DND-41 (cell line): ENCODE results near the gene ILF3.

Source experiments
- ATAC-seq: fragments of 200-7000 bp; cut with Tn5 transposase; 3 replicates; pipeline ENCODE4 v1.9.1; 2021; ENCODE audit warnings: low read depth; ENCODE audit not compliant: insufficient read depth
- DNase-seq: peaks from one replicate; pipeline ENCODE4 v3.0.0-alpha.2; 2020
- H2AFZ ChIP-seq: 2 replicates; pipeline ENCODE4 v1.6.0; 2012; ENCODE audit warnings: low read depth, low read length
- H3K27ac ChIP-seq: 2 replicates; pipeline ENCODE4 v1.5.1; 2012; ENCODE audit warnings: low read length, inconsistent platforms
- H3K27me3 ChIP-seq: fragments of 200-600 bp; sonication (generic); 2 replicates; pipeline ENCODE4 v1.6.0; 2012; ENCODE audit warnings: low read length, mild to moderate bottlenecking, inconsistent platforms; ENCODE audit not compliant: insufficient read depth, poor library complexity
- H3K36me3 ChIP-seq: 2 replicates; pipeline ENCODE4 v1.5.1; 2012; ENCODE audit warnings: low read length, inconsistent platforms; ENCODE audit not compliant: insufficient read depth
- H3K4me1 ChIP-seq: 2 replicates; pipeline ENCODE4 v1.5.1; 2012; ENCODE audit warnings: mild to moderate bottlenecking, low read length; ENCODE audit not compliant: insufficient read depth
- H3K4me2 ChIP-seq: 2 replicates; pipeline ENCODE4 v1.6.0; 2012; ENCODE audit warnings: mild to moderate bottlenecking, moderate library complexity, low read length, inconsistent platforms; ENCODE audit not compliant: insufficient read depth
- H3K4me3 ChIP-seq, 2 experiments: fragments of 200-600 bp in 1 of 2; shearing (Covaris generic) in 1 of 2; 2 replicates each; pipeline ENCODE4 v1.5.1; 2012 to 2016; ENCODE audit warnings: inconsistent platforms in 2 of 2, low read length in 2 of 2, mild to moderate bottlenecking in 2 of 2, low read depth in 1 of 2, moderate library complexity in 1 of 2
- H3K79me2 ChIP-seq: 2 replicates; pipeline ENCODE4 v1.6.0; 2012; ENCODE audit warnings: low read length, inconsistent platforms; ENCODE audit not compliant: insufficient read depth
- H3K9ac ChIP-seq: 2 replicates; pipeline ENCODE4 v1.6.0; 2012; ENCODE audit warnings: low read depth, mild to moderate bottlenecking, inconsistent platforms, low read length, moderate library complexity
- H3K9me3 ChIP-seq: 2 replicates; pipeline ENCODE4 v1.5.1; 2012; ENCODE audit warnings: low read length, moderate library complexity, mild to moderate bottlenecking, inconsistent platforms; ENCODE audit not compliant: insufficient read depth, severe bottlenecking
- H4K20me1 ChIP-seq: 2 replicates; pipeline ENCODE4 v1.6.0; 2012; ENCODE audit warnings: low read length; ENCODE audit not compliant: insufficient read depth
- EZH2 ChIP-seq: IDR thresholded peaks from 3 replicates; pipeline ENCODE4 v1.6.1; 2012; ENCODE audit warnings: borderline replicate concordance, low read depth, mild to moderate bottlenecking, moderate library complexity, low read length, inconsistent platforms; ENCODE audit not compliant: severe bottlenecking
- TF ChIP-seq, protein P1 (sequence below): IDR thresholded peaks from 2 replicates; pipeline ENCODE4 v1.5.1; 2012; ENCODE audit warnings: borderline replicate concordance, low read length, moderate library complexity, mild to moderate bottlenecking; ENCODE audit not compliant: poor library complexity, severe bottlenecking; ENCODE audit errors: extremely low read depth

ILF3 gene

DNA sequence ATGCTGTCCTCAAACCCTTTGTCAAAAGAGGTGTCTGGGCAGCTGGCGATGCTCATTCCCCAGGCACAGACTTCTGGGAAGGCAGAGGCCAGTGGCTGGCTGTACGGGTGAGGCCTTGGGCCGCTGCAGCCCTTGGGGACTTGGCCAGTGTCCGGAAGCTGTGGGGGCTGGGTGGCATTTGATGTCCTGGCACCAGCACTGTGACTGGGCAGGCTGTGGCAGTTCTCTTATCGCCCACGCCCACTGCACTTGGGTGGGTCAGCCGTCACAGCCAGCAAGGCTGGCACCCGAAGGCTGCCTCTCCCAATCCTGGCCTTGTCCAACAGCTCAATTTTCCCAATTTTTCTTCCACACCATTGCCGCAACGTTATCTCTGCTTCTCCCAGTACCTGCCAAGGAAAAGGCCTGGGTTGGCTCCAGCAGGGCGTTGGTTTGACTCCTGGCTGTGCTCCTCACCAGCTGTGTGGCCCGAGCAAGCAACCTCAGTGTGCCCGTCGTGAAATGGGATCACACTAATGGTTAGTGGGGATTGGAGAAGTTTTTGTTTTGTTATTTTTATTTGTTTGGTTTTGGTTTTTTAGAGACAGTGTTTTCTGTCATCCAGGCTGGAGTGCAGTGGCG lies 41.5 kb upstream of the ILF3 start:
- no peaks in the 10 kb centered on the region for H3K27me3 ChIP-seq
- H3K4me1 ChIP-seq, result no peaks in the 10 kb centered on the region
- no peak overlapping the region for H3K9ac ChIP-seq
- H3K79me2 ChIP-seq, result peaks cover 64% of the 10 kb centered on the region
- ATAC-seq (no peak), DNase-seq (no peak)
- peaks cover 8% of the 10 kb centered on the region; the same call in 1 of the 2 replicates for H4K20me1 ChIP-seq
- 0 out of 2 replicates have a peak, but pooled peaks cover 4% of the 10 kb centered on the region for H3K36me3 ChIP-seq
- TF ChIP-seq, protein P1, sequence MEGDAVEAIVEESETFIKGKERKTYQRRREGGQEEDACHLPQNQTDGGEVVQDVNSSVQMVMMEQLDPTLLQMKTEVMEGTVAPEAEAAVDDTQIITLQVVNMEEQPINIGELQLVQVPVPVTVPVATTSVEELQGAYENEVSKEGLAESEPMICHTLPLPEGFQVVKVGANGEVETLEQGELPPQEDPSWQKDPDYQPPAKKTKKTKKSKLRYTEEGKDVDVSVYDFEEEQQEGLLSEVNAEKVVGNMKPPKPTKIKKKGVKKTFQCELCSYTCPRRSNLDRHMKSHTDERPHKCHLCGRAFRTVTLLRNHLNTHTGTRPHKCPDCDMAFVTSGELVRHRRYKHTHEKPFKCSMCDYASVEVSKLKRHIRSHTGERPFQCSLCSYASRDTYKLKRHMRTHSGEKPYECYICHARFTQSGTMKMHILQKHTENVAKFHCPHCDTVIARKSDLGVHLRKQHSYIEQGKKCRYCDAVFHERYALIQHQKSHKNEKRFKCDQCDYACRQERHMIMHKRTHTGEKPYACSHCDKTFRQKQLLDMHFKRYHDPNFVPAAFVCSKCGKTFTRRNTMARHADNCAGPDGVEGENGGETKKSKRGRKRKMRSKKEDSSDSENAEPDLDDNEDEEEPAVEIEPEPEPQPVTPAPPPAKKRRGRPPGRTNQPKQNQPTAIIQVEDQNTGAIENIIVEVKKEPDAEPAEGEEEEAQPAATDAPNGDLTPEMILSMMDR, result no peak
- no peak for TF ChIP-seq EZH2
- no peaks in the 10 kb centered on the region for H3K9me3 ChIP-seq
- H3K4me3 ChIP-seq, result no peak overlapping the region
- H3K27ac ChIP-seq, result no peak overlapping the region
- no peak overlapping the region for H2AFZ ChIP-seq
- no peak overlapping the region for H3K4me2 ChIP-seq

DNA sequence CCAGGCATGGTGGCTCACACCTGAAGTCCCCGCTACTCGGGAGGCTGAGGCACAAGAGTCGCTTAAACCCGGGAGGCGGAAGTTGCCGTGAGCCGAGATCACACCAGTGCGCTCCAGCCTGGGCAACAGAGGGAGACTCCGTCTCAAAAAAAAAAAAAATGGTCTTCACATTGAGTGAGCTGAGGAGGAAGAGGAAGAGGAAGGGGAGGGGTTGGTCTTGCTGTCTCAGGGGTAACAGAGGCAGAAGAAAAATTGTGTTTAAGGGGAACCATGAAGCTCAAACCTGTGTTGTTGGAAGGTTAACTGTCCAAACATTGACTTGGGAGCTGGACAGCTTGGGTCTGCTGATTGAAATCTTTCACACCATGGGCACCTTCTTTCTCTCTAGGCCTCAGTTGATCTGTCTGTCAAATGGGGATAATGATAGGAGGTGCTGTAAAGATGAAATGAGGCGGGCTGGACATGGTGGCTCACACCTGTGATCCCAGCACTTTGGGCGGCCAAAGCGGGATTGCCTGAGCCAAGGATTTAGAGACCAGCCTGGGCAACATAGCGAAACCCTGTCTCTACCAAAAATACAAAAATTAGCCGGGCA lies 38.6 kb upstream of the ILF3 start:
- DNase-seq, result no peak
- Histone ChIP-seq H4K20me1 (peaks cover 8% of the 10 kb centered on the region), H3K79me2 (peaks cover 66% of the 10 kb centered on the region), H3K9ac (no peak overlapping the region), H3K4me2 (no peak overlapping the region), H3K9me3 (no peaks in the 10 kb centered on the region), H3K27ac (no peak overlapping the region), H2AFZ (no peak overlapping the region), H3K4me3 (no peak overlapping the region), H3K36me3 (peaks cover 7% of the 10 kb centered on the region), H3K27me3 (no peaks in the 10 kb centered on the region), H3K4me1 (no peaks in the 10 kb centered on the region)
- TF ChIP-seq EZH2, result no peak
- TF ChIP-seq, protein P1, result no peak
- no peak for ATAC-seq

- DNase-seq (no peak), ATAC-seq (no peak)
- peaks cover 10% of the 10 kb centered on the region for H3K36me3 ChIP-seq
- no peak overlapping the region for H3K9ac ChIP-seq
- peaks cover 12% of the 10 kb centered on the region for H4K20me1 ChIP-seq
- no peaks in the 10 kb centered on the region for H3K27me3 ChIP-seq
- H3K4me2 ChIP-seq, result no peak overlapping the region
- peaks cover 64% of the 10 kb centered on the region for H3K79me2 ChIP-seq
- no peaks in the 10 kb centered on the region for H3K4me1 ChIP-seq
- no peak overlapping the region for H2AFZ ChIP-seq
- no peak for TF ChIP-seq EZH2
- H3K4me3 ChIP-seq, result no peak overlapping the region
- H3K27ac ChIP-seq, result no peak overlapping the region
- no peaks in the 10 kb centered on the region for H3K9me3 ChIP-seq
Observed at GRCh38 chr19:10617409-10618121, 36.6 kb upstream of the ILF3 start.

GRCh38 chr19:10618846-10619245 lies 35.3 kb upstream of the ILF3 start:
- Histone ChIP-seq H3K27ac (no peak overlapping the region), H3K4me1 (no peaks in the 10 kb centered on the region), H3K9me3 (no peaks in the 10 kb centered on the region), H3K9ac (no peak overlapping the region), H2AFZ (no peak overlapping the region), H3K79me2 (peaks cover 57% of the 10 kb centered on the region), H3K4me2 (no peak overlapping the region), H3K36me3 (peaks cover 10% of the 10 kb centered on the region), H3K27me3 (no peaks in the 10 kb centered on the region), H3K4me3 (no peak overlapping the region), H4K20me1 (peaks cover 18% of the 10 kb centered on the region)
- DNase-seq, result no peak
- TF ChIP-seq, protein P1, result no peak
- TF ChIP-seq EZH2, result no peak
- ATAC-seq, result no peak
